PC-9 (cell line): ENCODE measurements around the gene TNFRSF9. TPM values are rescaled to one million over a fixed set of nuclear protein-coding genes. Genes with fewer than 3 reads are reported as not detected.

Experiments used
- BruUV-seq: library from RNA; stranded (reverse); fragments of 400-500 nt; replicated peaks from 2 replicates; lab custom pipeline; 2021; lab: Mats Ljungman, UMichigan
- CTCF ChIA-PET: fragments of 300-600 bp; sonication (Branson Sonifier 250); formaldehyde crosslinking; loops from one replicate; lab custom pipeline; 2022; ENCODE audit warnings: antibody characterized with exemption; lab: Charles Lee
- POLR2A ChIA-PET: fragments of 300-600 bp; sonication (Branson Sonifier 250); formaldehyde crosslinking; loops from one replicate; lab custom pipeline; 2022; ENCODE audit warnings: antibody characterized with exemption; ENCODE audit not compliant: unreplicated experiment; lab: Charles Lee
- DNase-seq, 2 experiments: peaks; one replicate each; pipeline versions ENCODE4 v3.0.0 to v3.0.0-alpha.2; 2015 to 2022; ENCODE audit warnings: mixed read lengths in 1 of 2
- H2AFZ ChIP-seq: fragments of 200-600 bp; sonication (generic); 2 replicates; pipeline ENCODE4 v1.8.1; 2017; ENCODE audit warnings: antibody characterized with exemption
- H3F3A ChIP-seq: fragments of 200-600 bp; sonication (generic); 2 replicates; pipeline ENCODE4 v1.8.1; 2017; ENCODE audit warnings: antibody characterized with exemption, mild to moderate bottlenecking, low read depth; ENCODE audit not compliant: insufficient read depth
- H3K27ac ChIP-seq: fragments of 200-600 bp; sonication (generic); 2 replicates; pipeline ENCODE4 v1.6.1; 2016; ENCODE audit warnings: mixed run types
- H3K27me3 ChIP-seq: fragments of 200-600 bp; sonication (generic); 2 replicates; pipeline ENCODE4 v1.6.1; 2016; ENCODE audit warnings: low read depth, mixed run types; ENCODE audit not compliant: insufficient read depth
- H3K36me3 ChIP-seq: fragments of 200-600 bp; sonication (generic); 2 replicates; pipeline ENCODE4 v1.6.1; 2016; ENCODE audit warnings: low read depth, mixed run types
- H3K4me1 ChIP-seq: fragments of 200-600 bp; sonication (generic); replicated peaks from 2 replicates; pipeline ENCODE4 v1.6.1; 2016; ENCODE audit warnings: mixed run types; ENCODE audit not compliant: insufficient read depth
- H3K4me2 ChIP-seq: fragments of 200-600 bp; sonication (generic); 2 replicates; pipeline ENCODE4 v1.6.1; 2017; ENCODE audit warnings: mixed run types
- H3K4me3 ChIP-seq: fragments of 200-600 bp; sonication (generic); 2 replicates; pipeline ENCODE4 v1.6.1; 2016; ENCODE audit warnings: mixed run types
- H3K79me2 ChIP-seq: fragments of 200-600 bp; sonication (generic); 2 replicates; pipeline ENCODE4 v1.6.1; 2017; ENCODE audit warnings: low read depth, mixed run types
- H3K9me2 ChIP-seq: fragments of 200-600 bp; sonication (generic); 2 replicates; pipeline ENCODE4 v1.8.1; 2017; ENCODE audit warnings: mild to moderate bottlenecking; ENCODE audit not compliant: insufficient read depth
- H3K9me3 ChIP-seq: fragments of 200-600 bp; sonication (generic); 2 replicates; pipeline ENCODE4 v1.8.1; 2016; ENCODE audit warnings: low read depth; ENCODE audit not compliant: insufficient read depth
- H4K20me1 ChIP-seq: fragments of 200-600 bp; sonication (generic); 2 replicates; pipeline ENCODE4 v1.8.1; 2017; ENCODE audit not compliant: insufficient read depth
- EZH2 ChIP-seq: fragments of 200-600 bp; sonication (generic); IDR thresholded peaks from 2 replicates; pipeline ENCODE4 v1.8.0; 2017; ENCODE audit warnings: antibody characterized with exemption, low read depth
- intact Hi-C: fragments of 100-400 bp; cut with micrococcal nuclease; formaldehyde crosslinking; loops from one replicate; pipeline ENCODE4 v1.10.0; 2022; ENCODE audit not compliant: unreplicated experiment
- total RNA-seq: library from RNA; stranded (reverse); gene quantifications from 2 replicates; pipeline ENCODE4 v1.2.3, GENCODE V29; 2021
- TF ChIP-seq, protein P1 (sequence below): fragments of 200-600 bp; sonication (generic); conservative IDR thresholded peaks from 2 replicates; pipeline ENCODE4 v1.6.1; 2017; ENCODE audit warnings: mixed run types, antibody characterized with exemption, mild to moderate bottlenecking, moderate library complexity

Gene TNFRSF9
- total RNA-seq, 1 experiment from 2014 or later = 0.70 TPM

DNA sequence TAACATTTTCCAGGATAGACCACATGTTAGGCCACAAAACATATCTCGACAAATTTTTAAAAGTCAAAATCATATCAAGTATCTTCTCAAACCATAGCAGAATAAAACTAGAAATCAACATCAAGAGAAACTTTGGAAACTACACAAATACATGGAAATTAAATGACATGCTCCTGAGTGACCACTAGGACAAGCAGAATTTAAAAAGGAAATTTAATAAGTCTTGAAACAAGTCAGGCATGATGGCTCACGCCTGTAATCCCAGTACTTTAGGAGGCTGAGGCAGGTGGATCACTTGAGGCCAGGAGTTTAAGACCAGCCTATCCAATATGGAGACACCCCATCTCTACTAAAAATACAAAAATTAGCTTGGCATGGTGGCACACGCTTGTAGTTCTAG lies 61.4 kb downstream of the TNFRSF9 start:
- intact Hi-C loops = no loop called here
- Histone ChIP-seq H4K20me1 (no peaks in the 10 kb centered on the region), H3K36me3 (no peaks in the 10 kb centered on the region), H3K79me2 (no peaks in the 10 kb centered on the region), H3K4me1 (no peaks in the 10 kb centered on the region), H3K27me3 (no peaks in the 10 kb centered on the region), H2AFZ (no peak overlapping the region), H3K9me3 (no peaks in the 10 kb centered on the region), H3K9me2 (no peaks in the 10 kb centered on the region), H3K4me2 (no peak overlapping the region), H3F3A (no peaks in the 10 kb centered on the region), H3K27ac (no peak overlapping the region), H3K4me3 (no peak overlapping the region)
- POLR2A ChIA-PET = no interaction called here
- DNase-seq = no peak
- CTCF ChIA-PET = no interaction called here
- TF ChIP-seq, protein P1, sequence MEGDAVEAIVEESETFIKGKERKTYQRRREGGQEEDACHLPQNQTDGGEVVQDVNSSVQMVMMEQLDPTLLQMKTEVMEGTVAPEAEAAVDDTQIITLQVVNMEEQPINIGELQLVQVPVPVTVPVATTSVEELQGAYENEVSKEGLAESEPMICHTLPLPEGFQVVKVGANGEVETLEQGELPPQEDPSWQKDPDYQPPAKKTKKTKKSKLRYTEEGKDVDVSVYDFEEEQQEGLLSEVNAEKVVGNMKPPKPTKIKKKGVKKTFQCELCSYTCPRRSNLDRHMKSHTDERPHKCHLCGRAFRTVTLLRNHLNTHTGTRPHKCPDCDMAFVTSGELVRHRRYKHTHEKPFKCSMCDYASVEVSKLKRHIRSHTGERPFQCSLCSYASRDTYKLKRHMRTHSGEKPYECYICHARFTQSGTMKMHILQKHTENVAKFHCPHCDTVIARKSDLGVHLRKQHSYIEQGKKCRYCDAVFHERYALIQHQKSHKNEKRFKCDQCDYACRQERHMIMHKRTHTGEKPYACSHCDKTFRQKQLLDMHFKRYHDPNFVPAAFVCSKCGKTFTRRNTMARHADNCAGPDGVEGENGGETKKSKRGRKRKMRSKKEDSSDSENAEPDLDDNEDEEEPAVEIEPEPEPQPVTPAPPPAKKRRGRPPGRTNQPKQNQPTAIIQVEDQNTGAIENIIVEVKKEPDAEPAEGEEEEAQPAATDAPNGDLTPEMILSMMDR = no peak; the same call in 1 of the 2 replicates
- TF ChIP-seq EZH2 = no peak
- BruUV-seq = no TSS peak

DNA sequence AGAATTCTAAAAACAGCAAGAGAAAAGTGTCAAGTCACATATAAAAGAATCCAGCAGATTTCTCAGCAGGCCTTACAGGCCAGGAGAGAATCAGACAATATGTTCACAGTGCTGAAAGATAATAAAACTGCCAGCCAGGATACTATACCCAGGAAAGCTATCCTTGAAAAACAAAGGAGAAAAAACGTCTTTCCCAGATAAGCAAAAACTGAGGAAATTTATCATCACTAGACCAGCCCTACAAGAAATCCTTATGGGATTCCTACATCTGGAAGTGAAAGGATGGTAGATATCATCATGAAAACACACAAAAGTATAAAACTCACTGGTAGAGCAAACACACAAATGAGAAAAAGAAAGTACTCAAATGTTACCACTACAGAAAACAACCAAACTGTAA lies 62.6 kb downstream of the TNFRSF9 start:
- no peak overlapping the region for H2AFZ ChIP-seq
- no peaks in the 10 kb centered on the region for H3K9me2 ChIP-seq
- H3K27me3 ChIP-seq = no peaks in the 10 kb centered on the region
- no peaks in the 10 kb centered on the region for H3F3A ChIP-seq
- H3K79me2 ChIP-seq = no peaks in the 10 kb centered on the region
- H3K4me1 ChIP-seq = no peaks in the 10 kb centered on the region
- ChIA-PET CTCF (no interaction called here), POLR2A (interaction anchor here (0.7 kb wide), 1 partner anchor 51 kb away, joined by 3 read pairs; no protein-coding TSS in a partner anchor)
- H3K36me3 ChIP-seq = no peaks in the 10 kb centered on the region
- TF ChIP-seq, protein P1 = no peak
- no peak for TF ChIP-seq EZH2
- no peak for DNase-seq
- intact Hi-C loops = no loop called here
- no peak overlapping the region for H3K4me3 ChIP-seq
- no peaks in the 10 kb centered on the region for H4K20me1 ChIP-seq
- no peak overlapping the region for H3K27ac ChIP-seq
- BruUV-seq = no TSS peak
- no peak overlapping the region for H3K4me2 ChIP-seq
- H3K9me3 ChIP-seq = no peaks in the 10 kb centered on the region

DNA sequence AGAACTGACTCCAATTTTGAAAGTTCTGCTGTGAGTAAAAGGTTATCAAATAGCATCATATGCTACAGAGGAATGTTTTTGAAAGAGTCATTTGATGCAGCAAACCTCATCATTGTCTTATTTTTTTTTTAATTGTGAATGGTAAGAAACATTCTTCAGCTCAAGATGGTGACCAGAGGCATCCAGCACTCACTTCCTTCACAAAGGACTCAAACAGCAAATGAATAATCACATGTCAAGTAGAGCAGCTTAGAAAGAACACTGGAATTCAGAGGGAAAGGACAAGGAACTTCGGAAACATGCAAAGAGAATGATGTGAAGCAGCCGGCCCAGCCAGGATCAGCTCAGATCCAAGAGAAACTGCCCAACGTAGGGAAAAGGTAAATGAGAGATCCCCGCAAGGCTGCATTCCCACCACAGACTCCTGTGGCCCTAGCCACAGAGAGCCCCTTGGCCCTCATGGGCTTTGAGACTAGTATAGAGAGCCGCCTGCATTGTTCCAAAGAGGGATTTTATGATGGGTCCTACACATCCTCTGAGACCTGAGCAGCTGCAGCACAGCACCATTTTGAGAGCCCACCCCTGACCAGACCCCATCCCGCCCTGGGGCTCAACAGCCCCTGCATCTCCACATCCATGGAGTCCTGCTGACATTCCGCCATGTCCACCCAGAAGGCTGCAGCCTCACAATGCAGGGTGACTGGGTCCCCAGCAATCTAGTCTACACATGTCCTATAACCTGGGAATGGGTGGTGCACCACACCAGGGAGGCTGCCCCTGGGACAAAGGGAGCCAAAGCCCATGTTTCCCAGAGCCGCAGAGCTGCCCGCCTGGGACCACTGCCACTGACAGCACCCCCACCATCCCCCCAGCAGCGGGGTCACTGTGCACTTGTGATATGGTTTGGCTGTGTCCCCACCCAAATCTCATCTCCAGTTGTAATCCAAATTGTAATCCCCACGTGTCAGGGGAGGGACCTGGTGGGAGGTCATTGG lies 66.5 kb downstream of the TNFRSF9 start:
- CTCF ChIA-PET = no interaction called here
- TF ChIP-seq, protein P1 = no peak
- no peak for TF ChIP-seq EZH2
- Histone ChIP-seq H2AFZ (no peak overlapping the region), H3K4me2 (no peak overlapping the region), H3K27me3 (no peaks in the 10 kb centered on the region), H3K27ac (no peak overlapping the region), H3K9me3 (no peaks in the 10 kb centered on the region), H3K4me3 (no peak overlapping the region), H3K4me1 (no peaks in the 10 kb centered on the region), H4K20me1 (no peaks in the 10 kb centered on the region), H3K9me2 (no peaks in the 10 kb centered on the region), H3K36me3 (no peaks in the 10 kb centered on the region), H3F3A (no peaks in the 10 kb centered on the region), H3K79me2 (no peaks in the 10 kb centered on the region)
- no TSS peak for BruUV-seq
- no peak for DNase-seq
- POLR2A ChIA-PET = no interaction called here
- intact Hi-C loops = no loop called here
